Adipocyte (in vitro differentiated cells): ENCODE results near the gene MERTK.
A peak's percentile ranks its signal among the peaks of the same experiment; 100 is the strongest.
"Not testable (repeated sequence)": the region's sequence is repeated elsewhere in the genome, so short reads cannot be mapped to it uniquely, and the experiment has no call there.

ENCODE experiments used
- DNase-seq: peaks from one replicate; pipeline ENCODE4 v3.0.0-alpha.2; 2015; ENCODE audit warnings: low read depth
- H3K27me3 ChIP-seq: replicated peaks from 2 replicates; pipeline ENCODE4 v1.7.0; 2013; ENCODE audit warnings: mild to moderate bottlenecking, low read length, moderate library complexity; ENCODE audit not compliant: control insufficient read depth, insufficient read depth
- H3K36me3 ChIP-seq: 2 replicates; pipeline ENCODE4 v1.7.0; 2013; ENCODE audit warnings: low read length, mild to moderate bottlenecking, moderate library complexity; ENCODE audit not compliant: control insufficient read depth, insufficient read depth, severe bottlenecking
- H3K4me1 ChIP-seq: 2 replicates; pipeline ENCODE4 v1.7.0; 2013; ENCODE audit warnings: mild to moderate bottlenecking, low read length, moderate library complexity; ENCODE audit not compliant: control insufficient read depth, insufficient read depth
- H3K4me3 ChIP-seq: 2 replicates; pipeline ENCODE4 v1.7.0; 2013; ENCODE audit warnings: mild to moderate bottlenecking, low read length, moderate library complexity
- H3K9ac ChIP-seq: 2 replicates; pipeline ENCODE4 v1.7.0; 2013; ENCODE audit warnings: mild to moderate bottlenecking, low read length, moderate library complexity
- H3K9me3 ChIP-seq: 2 replicates; pipeline ENCODE4 v1.7.0; 2013; ENCODE audit warnings: mild to moderate bottlenecking, low read length, moderate library complexity; ENCODE audit not compliant: control insufficient read depth

MERTK gene

DNA sequence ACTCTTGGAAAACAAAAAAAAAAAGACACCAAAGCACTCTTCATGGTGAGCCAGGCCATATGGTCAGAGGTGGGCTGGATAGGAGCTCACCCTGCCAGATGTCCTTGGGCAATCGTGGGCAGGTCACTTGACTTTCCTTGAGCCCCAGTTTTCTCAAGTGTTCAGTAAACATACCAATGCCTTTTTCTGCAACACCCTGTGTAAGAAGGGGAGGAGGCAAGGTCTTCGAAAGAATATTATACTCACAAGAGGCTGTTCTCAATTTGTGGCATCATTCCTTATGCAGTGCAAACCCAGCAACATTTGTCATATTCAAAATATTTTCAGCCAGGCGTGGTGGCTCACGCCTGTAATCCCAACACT, 133.8 kb downstream of the MERTK start:
- Histone ChIP-seq H3K9ac (no peak overlapping the region), H3K36me3 (no peaks in the 10 kb centered on the region), H3K4me1 (peaks cover 29% of the 10 kb centered on the region), H3K9me3 (no peaks in the 10 kb centered on the region), H3K4me3 (peak overlapping the region; percentile 54), H3K27me3 (no peaks in the 10 kb centered on the region)
- DNase-seq: peak; percentile 41

- no peaks in the 10 kb centered on the region for H3K9me3 ChIP-seq
- H3K4me1 ChIP-seq: peaks cover 29% of the 10 kb centered on the region
- peak overlapping the region; percentile 33 for H3K4me3 ChIP-seq
- H3K9ac ChIP-seq: no peak overlapping the region
- DNase-seq: peak; percentile 63
- no peaks in the 10 kb centered on the region for H3K36me3 ChIP-seq
- H3K27me3 ChIP-seq: no peaks in the 10 kb centered on the region
Measured at GRCh38 chr2:112032689-112033465, 134.5 kb downstream of the MERTK start.

DNA sequence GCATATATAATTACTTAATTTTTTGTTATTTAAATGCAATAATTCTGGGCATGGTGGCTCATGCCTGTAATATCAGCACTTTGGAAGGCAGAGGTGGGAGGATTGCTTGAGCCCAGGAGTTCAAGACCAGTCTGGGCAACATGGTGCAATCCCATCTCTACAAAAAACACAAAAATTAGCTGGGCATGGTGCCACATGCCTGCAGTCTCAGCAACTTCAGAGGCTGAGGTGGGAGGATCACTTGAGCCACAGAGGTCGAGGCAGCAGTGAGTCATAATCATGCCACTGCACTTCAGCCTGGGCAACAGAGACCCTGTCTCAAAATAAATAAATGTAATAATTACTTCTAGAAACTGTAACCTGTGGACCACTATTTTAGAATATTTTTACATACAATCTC, 135.2 kb downstream of the MERTK start:
- no peaks in the 10 kb centered on the region for H3K36me3 ChIP-seq
- no peaks in the 10 kb centered on the region for H3K9me3 ChIP-seq
- no peaks in the 10 kb centered on the region for H3K27me3 ChIP-seq
- H3K4me3 ChIP-seq: no peak overlapping the region
- no peak overlapping the region for H3K9ac ChIP-seq
- H3K4me1 ChIP-seq: peaks cover 29% of the 10 kb centered on the region
- peak; percentile 41 for DNase-seq

- Histone ChIP-seq H3K4me1 (peaks cover 29% of the 10 kb centered on the region), H3K9ac (no peak overlapping the region), H3K9me3 (no peaks in the 10 kb centered on the region), H3K27me3 (no peaks in the 10 kb centered on the region), H3K36me3 (no peaks in the 10 kb centered on the region), H3K4me3 (no peak overlapping the region)
- no peak for DNase-seq
Measured at GRCh38 chr2:112034924-112035323, 136.5 kb downstream of the MERTK start.

DNA sequence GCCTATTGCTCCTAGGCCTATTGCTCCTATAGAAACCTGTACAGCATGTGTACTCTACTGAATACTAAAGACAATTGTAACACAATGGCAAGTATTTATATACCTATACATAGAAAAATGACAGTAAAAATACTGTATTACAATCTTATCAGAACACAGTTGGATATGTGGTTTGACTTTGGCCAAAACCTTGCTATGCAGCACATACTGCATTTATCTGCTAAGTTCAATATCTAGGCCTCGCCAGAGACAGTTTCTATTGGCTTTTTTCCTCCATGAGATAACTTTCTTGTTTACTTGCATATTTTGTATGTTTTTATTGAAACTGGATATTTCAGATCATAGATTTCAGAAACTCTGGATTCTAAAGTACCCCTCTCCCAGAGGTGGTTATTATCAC, 137.4 kb downstream of the MERTK start:
- no peak overlapping the region for H3K9ac ChIP-seq
- H3K4me1 ChIP-seq: peaks cover 29% of the 10 kb centered on the region
- no peaks in the 10 kb centered on the region for H3K9me3 ChIP-seq
- H3K27me3 ChIP-seq: no peaks in the 10 kb centered on the region
- DNase-seq: no peak
- no peak overlapping the region for H3K4me3 ChIP-seq
- H3K36me3 ChIP-seq: no peaks in the 10 kb centered on the region

DNA sequence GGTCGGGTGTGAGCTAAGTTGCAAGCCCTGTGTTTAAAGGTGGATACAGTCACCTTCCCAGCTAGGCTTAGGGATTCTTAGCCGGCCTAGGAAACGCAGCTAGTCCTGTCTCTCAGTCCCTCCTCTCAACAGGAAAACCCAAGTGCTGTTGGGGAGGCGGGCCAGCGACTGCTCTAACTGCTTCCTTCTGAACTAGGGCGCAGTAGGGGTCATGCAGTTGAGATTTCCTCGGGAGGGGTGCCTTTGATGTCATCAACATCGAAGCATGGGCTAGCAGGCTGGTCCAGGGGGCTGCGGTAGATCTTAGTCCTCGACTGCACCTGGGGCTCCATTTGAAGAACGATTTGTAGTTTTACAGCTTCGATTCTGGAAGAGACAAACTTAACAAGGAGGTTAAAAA, 141.1 kb downstream of the MERTK start:
- DNase-seq, H3K4me3 ChIP-seq: not testable (repeated sequence)

GRCh38 chr2:112040066-112040465, 141.7 kb downstream of the MERTK start:
- H3K4me3 ChIP-seq, DNase-seq, H3K4me1 ChIP-seq: not testable (repeated sequence)

More for the DNA sequence above, 141.1 kb downstream of the MERTK start:
- H3K36me3 ChIP-seq, H3K27me3 ChIP-seq, H3K9me3 ChIP-seq, H3K9ac ChIP-seq, H3K4me1 ChIP-seq: not testable (repeated sequence)

GRCh38 chr2:112041460-112041859, 143.1 kb downstream of the MERTK start:
- not testable (repeated sequence) for H3K4me3 ChIP-seq, H3K4me1 ChIP-seq, H3K27me3 ChIP-seq, DNase-seq, H3K36me3 ChIP-seq, H3K9ac ChIP-seq
- H3K9me3 ChIP-seq: peaks cover 15% of the 10 kb centered on the region

More at GRCh38 chr2:112040066-112040465, 141.7 kb downstream of the MERTK start:
- not testable (repeated sequence) for H3K27me3 ChIP-seq, H3K9ac ChIP-seq, H3K36me3 ChIP-seq, H3K9me3 ChIP-seq

DNA sequence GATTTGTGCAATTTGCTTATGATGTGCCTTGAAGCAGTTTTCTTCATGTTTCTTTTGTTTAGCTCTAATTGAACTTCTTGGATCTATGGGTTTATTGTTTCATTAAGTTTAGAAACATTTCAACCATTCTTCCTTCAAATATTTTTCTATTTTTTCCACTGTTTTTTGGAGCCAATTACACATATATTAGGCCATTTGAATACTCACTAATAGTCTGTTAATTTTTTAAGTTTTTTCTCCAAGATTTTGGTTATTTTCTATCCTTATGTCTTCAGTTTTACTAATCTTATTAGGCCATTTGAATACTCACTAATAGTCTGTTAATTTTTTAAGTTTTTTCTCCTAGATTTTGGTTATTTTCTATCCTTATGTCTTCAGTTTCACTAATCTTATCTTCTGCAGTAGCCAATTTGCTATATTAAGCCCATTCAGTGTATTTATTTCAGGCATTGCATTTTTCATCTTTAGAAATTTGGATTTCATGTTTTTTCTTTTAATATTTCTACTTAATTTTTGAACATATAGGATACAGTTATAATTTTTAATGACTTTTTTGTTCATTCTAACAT, 147.1 kb downstream of the MERTK start:
- Histone ChIP-seq H3K4me1 (peaks cover 13% of the 10 kb centered on the region), H3K4me3 (no peak overlapping the region), H3K9ac (no peak overlapping the region), H3K36me3 (no peaks in the 10 kb centered on the region), H3K9me3 (peaks cover 15% of the 10 kb centered on the region), H3K27me3 (no peaks in the 10 kb centered on the region)
- no peak for DNase-seq

DNA sequence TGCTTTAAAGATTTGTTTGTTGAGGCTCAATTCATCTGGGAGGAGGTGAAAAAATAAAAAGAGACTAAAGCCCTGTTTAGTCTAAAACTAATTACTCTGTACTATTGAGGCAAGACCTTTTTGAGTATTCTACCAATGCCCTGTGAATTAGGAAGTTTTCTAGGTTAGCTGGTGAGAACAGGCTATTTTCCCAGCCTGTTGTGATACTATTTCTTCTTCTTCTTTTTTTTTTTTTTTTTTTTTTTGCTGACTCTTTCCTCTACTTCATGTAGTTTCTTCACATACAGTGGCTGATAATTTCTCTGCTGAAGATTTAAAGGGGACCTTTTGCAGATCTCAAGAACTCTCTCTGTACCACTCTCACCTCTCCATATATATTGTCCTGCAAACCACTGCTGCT, 147.8 kb downstream of the MERTK start:
- no peaks in the 10 kb centered on the region for H3K36me3 ChIP-seq
- peaks cover 13% of the 10 kb centered on the region for H3K4me1 ChIP-seq
- H3K9ac ChIP-seq: no peak overlapping the region
- no peak for DNase-seq
- H3K4me3 ChIP-seq: no peak overlapping the region
- H3K27me3 ChIP-seq: no peaks in the 10 kb centered on the region
- peaks cover 15% of the 10 kb centered on the region for H3K9me3 ChIP-seq

DNA sequence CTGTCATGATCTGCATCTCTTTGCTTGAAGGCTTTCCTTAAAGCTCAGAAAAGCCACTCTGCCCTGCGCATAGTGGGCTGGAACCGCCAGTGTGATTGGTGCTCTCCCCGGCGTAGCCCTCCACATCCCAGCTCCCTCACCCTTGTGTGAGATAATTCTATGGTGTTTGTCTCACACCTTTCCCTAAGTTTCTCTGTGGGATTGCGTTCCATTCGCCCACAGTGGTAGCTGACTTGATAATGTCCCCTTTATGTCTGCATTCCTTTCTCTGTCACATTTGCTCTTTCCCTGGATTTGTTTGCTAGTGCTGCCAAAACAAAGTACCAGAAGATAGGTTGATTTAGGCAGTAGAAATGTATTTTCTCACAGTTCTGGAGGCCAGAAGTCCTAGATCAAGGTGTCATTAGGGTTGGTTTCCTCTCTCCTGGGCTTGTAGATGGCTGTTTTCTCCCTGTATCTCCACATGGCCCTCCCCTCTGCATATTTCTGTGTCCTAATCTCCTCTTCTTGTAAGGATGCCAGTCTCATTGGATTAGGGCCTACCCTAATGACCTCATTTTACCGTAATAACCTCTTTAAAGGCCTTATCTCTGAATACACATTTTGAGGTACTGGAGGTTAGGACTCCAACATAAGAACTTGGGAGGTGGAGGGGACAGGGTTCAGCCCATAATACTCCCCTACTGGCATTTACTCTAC, 149.3 kb downstream of the MERTK start:
- Histone ChIP-seq H3K9ac (no peak overlapping the region), H3K36me3 (no peaks in the 10 kb centered on the region), H3K27me3 (no peaks in the 10 kb centered on the region), H3K9me3 (peaks cover 15% of the 10 kb centered on the region), H3K4me3 (no peak overlapping the region), H3K4me1 (peaks cover 13% of the 10 kb centered on the region)
- DNase-seq: no peak
